Hematopoietic multipotent progenitor cell treated with erythropoietin and hydrocortisone succinate and interleukin-3 and kit ligand, for 6 days (in vitro differentiated cells): ENCODE results near the gene RABEP2.
A peak's percentile ranks its signal among the peaks of the same experiment; 100 is the strongest.
"Not testable (repeated sequence)": the region's sequence is repeated elsewhere in the genome, so short reads cannot be mapped to it uniquely, and the experiment has no call there.

Source experiments
- DNase-seq: peaks from one replicate; pipeline ENCODE4 v3.0.0-alpha.2; 2015

Gene RABEP2

DNA sequence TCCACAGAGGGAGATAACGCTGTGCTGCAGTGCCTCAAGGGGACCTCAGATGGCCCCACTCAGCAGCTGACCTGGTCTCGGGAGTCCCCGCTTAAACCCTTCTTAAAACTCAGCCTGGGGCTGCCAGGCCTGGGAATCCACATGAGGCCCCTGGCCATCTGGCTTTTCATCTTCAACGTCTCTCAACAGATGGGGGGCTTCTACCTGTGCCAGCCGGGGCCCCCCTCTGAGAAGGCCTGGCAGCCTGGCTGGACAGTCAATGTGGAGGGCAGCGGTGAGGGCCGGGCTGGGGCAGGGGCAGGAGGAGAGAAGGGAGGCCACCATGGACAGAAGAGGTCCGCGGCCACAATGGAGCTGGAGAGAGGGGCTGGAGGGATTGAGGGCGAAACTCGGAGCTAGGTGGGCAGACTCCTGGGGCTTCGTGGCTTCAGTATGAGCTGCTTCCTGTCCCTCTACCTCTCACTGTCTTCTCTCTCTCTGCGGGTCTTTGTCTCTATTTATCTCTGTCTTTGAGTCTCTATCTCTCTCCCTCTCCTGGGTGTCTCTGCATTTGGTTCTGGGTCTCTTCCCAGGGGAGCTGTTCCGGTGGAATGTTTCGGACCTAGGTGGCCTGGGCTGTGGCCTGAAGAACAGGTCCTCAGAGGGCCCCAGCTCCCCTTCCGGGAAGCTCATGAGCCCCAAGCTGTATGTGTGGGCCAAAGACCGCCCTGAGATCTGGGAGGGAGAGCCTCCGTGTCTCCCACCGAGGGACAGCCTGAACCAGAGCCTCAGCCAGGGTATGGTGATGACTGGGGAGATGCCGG, 7.5 kb upstream of the RABEP2 start:
- no peak for DNase-seq

DNA sequence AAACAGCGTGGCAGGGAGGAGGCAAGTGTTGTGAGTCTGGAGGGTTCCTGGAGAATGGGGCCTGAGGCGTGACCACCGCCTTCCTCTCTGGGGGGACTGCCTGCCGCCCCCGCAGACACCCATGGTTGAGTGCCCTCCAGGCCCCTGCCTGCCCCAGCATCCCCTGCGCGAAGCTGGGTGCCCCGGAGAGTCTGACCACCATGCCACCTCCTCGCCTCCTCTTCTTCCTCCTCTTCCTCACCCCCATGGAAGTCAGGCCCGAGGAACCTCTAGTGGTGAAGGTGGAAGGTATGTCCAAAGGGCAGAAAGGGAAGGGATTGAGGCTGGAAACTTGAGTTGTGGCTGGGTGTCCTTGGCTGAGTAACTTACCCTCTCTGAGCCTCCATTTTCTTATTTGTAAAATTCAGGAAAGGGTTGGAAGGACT, 6.8 kb upstream of the RABEP2 start, which contains the start of gene CD19:
Gene CD19, plus strand, starts transcription at position 171 of the 425 bp plus-strand sequence. Its CDS starts 30 bp downstream, at position 201.
- DNase-seq, result no peak

- DNase-seq, result no peak
These were observed 5.6 kb upstream of the RABEP2 start for GRCh38 chr16:28930652-28931051.

GRCh38 chr16:28930203-28930602, 5.2 kb upstream of the RABEP2 start:
- DNase-seq, result no peak

- no peak for DNase-seq
These were observed 2.8 kb upstream of the RABEP2 start for GRCh38 chr16:28927815-28928214.

GRCh38 chr16:28926284-28926683, 1.2 kb upstream of the RABEP2 start:
- DNase-seq, result not testable (repeated sequence)

- peak; percentile 93 for DNase-seq
These were observed 569 bp upstream of the RABEP2 start for GRCh38 chr16:28925386-28926228.

GRCh38 chr16:28924399-28924761, 658 bp downstream of the RABEP2 start:
- no peak for DNase-seq

- DNase-seq, result peak; percentile 51
These were observed 1.2 kb downstream of the RABEP2 start for GRCh38 chr16:28923652-28924398.

GRCh38 chr16:28923231-28923587, 1.8 kb downstream of the RABEP2 start:
- no peak for DNase-seq

- DNase-seq, result no peak
These were observed 6.3 kb downstream of the RABEP2 start for GRCh38 chr16:28918698-28919097.

DNA sequence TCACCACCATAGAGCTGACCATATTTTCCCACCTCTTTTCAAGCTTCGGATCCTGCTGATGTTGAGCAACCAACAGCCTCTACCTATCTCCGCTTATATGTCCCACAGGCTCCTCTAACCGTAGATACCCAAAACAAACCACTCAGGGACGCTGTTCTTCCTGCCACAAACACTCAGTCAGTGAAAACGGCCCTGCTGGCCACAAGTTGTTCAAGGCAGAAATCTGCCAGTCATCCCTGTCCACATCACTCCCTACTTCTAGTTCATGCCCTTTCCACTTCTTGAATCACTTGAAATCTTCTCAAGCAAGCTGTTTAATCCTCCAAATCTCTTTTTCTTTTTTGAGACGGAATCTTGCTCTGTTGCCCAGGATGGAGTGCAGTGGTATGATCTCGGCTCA, 7.9 kb downstream of the RABEP2 start:
- DNase-seq, result no peak

- no peak for DNase-seq
These were observed 9.9 kb downstream of the RABEP2 start for GRCh38 chr16:28915181-28915580.

DNA sequence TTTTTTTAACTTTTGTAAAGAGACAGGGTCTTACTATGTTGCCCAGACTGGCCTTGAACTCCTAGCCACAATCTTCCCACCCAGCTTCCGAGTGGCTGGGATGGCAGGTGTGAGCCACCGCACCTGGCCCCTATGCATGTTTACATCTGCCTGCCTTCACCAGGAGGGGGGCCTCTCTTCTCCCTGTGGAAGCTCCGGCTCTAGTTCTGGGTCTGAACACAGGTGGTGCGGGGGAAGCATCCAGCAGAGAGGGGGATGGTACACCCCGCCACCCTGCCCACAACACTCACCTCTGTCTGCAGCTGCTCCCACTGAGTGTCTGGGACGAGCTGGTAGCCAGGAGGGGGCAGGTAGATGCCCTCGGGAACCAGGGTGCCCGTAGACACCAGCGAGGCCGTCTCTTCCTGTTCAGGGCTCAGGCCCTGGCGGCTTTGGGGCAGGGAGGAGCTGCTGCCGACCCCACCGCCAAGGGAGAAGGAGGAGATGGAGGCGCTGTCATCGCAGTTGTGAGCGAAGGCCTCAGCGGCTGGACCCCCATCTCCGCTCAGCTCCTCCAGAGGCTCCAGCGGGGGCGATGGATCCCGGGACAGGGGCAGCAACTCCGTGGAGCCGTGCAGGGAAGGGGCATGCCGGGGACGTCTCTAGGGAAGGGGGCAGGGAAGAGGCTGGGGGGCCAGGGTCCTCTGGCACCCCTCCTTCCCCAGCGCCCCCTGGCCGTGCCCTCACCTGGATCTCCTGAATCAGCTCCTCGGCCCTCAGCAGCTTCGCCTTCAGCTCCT, 10.9 kb downstream of the RABEP2 start:
- DNase-seq, result no peak

GRCh38 chr16:28912558-28912957, 12.5 kb downstream of the RABEP2 start:
- DNase-seq, result no peak

DNA sequence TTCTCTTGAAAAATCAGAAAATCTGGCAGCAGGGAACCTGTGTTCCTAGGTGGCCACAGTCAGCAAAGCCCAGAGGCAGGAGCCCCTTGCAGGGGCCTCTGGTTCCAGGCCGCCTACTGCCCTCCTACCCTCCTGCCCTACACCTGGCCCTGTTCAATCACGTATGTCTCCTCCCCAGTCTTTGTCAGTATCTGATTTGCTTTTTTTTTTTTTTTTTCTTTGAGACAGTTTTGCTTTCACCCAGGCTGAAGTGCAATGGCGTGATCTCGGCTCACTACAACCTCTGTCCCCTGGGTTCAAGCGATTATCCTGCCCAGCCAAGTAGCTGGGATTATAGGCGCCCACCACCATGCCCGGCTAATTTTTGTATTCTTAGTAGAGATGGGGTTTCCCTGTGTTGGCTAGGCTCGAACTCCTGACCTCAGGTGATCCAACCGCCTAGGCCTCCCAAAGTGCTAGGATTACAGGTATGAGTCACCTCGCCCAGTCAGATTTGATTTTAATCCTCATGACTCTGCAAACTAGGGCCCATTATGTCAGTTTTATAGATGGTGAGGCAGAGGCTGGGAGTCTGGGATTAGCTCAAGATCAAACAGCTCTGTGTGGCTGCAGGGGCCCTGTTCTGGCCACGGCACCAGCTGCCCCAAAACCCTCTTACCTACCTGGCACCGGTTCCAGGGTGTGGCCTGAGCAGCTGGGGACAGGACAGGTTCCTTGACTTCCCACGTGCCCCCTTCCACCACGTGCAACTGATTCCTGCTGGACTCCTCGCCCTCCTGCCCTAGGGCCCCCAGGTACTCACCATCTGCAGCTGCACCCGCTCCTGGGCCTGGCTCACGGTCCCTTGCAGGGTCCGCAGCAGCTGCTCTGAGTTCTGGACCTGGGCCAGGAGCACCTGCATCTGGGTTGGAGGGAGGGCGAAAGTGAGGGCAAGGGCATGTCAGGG, 14.7 kb downstream of the RABEP2 start:
- no peak for DNase-seq

DNA sequence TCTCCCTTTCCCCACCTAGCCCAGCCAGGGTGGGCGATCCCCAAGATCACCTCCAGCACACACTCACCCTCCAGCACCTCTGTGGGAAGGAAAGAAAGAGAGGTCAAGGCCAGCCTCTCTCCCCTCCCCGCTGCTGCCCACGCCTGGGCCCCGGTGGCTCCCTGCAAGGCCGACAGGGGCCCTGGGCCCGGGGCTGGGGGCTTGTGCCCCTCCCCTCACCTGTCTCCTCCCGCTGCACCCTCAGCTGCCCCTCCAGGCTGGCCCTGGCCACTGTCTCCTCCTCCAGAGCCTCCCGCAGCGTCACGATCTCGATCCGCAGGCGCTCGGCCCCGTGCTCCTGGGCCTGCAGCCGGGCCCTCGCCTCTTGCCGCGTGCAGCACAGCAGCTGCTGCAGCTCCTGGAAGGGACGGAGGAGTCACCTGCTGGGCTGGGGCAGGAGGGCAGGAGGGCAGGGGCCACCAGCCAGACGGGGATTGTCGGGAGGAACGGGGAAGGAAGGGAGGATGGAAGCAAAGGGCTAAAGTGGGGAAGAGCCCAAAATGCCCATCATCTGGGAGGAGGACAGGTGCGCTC, 19.2 kb downstream of the RABEP2 start:
- no peak for DNase-seq

DNA sequence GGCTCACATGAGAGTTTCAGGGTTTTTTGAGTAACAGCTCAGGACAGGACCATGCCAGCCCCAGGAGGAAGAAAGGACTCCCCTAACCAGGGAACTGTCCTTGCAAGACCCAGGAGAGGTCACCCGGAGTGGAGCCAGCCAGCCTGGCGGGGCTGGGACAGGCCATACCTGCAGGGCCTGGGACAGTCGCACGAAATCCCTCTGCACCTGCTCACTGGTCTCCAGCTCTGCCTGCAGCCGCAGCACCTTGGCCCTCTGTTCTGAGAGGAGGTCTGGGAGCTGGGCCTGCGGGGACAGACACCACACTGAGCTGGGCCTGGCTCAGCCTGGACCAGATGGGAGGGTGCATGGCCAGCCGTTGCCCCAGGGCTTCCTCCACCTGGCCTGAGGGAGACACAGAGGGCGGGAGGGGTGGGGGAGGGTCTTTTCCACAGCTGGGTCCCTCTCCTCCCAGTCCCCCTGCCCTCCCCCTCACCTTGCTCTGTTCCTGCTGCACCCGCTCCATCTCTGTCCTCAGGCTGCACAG, 19.7 kb downstream of the RABEP2 start:
- DNase-seq, result no peak

GRCh38 chr16:28904828-28905227, 20.2 kb downstream of the RABEP2 start:
- no peak for DNase-seq

- no peak for DNase-seq
These were observed 20.7 kb downstream of the RABEP2 start for GRCh38 chr16:28904363-28904762.
